K562 (cell line): ENCODE results near the gene CLCN1.

ENCODE experiments used
- ATF6 ChIP-seq: sonication (generic); formaldehyde crosslinking; IDR thresholded peaks from 2 replicates; pipeline ENCODE4 v1.4.0; 2020; ENCODE audit warnings: mild to moderate bottlenecking, missing genetic modification reagents
- CTCF ChIP-seq, 3 experiments: IDR thresholded peaks in 2 of 3; conservative IDR thresholded peaks in 1 of 3; 2 replicates each; pipeline ENCODE4 v1.5.1; 2011 to 2012; ENCODE audit warnings: low read length in 3 of 3, mild to moderate bottlenecking in 3 of 3, control low read depth in 2 of 3, improper control_type of control experiment in 1 of 3, inconsistent platforms in 1 of 3, low read depth in 1 of 3, mixed read lengths in 1 of 3, moderate library complexity in 1 of 3; ENCODE audit not compliant: insufficient read depth in 2 of 3
- EP300 ChIP-seq: IDR thresholded peaks from 2 replicates; pipeline ENCODE4 v1.6.1; 2012; ENCODE audit warnings: low read length, improper control_type of control experiment
- EZH2 ChIP-seq: IDR thresholded peaks from 2 replicates; pipeline ENCODE4 v1.6.1; 2012; ENCODE audit warnings: low read depth, mild to moderate bottlenecking, inconsistent platforms, low read length, borderline replicate concordance
- FOS ChIP-seq: IDR thresholded peaks from 3 replicates; pipeline ENCODE4 v1.6.1; 2011; ENCODE audit not compliant: insufficient read length; ENCODE audit errors: extremely low read depth
- GTF2A2 ChIP-seq: IDR thresholded peaks from 2 replicates; pipeline ENCODE4 v1.6.1; 2016; ENCODE audit warnings: mild to moderate bottlenecking, missing genetic modification characterization, missing compliant biosample characterization
- POLR2A ChIP-seq: fragments of 450-650 bp; conservative IDR thresholded peaks from 2 replicates; pipeline ENCODE4 v1.6.1; 2016
- PRPF4 ChIP-seq: fragments of 200-400 bp; formaldehyde crosslinking; IDR thresholded peaks from one replicate; pipeline ENCODE4 v1.6.1; 2017; ENCODE audit warnings: low read length, low read depth, mild to moderate bottlenecking; ENCODE audit not compliant: insufficient read depth, poor library complexity, severe bottlenecking
- ZBTB34 ChIP-seq: fragments of 250-450 bp; sonication (Bioruptor Pico); IDR thresholded peaks from 2 replicates; pipeline ENCODE4 v1.8.0; 2021; ENCODE audit warnings: mild to moderate bottlenecking, moderate library complexity
- ZNF830 ChIP-seq: fragments of 250-450 bp; sonication (Bioruptor Pico); IDR thresholded peaks from 2 replicates; pipeline ENCODE4 v1.5.0; 2021; ENCODE audit warnings: mild to moderate bottlenecking
- TF ChIP-seq, protein P1 (sequence below): sonication (generic); formaldehyde crosslinking; IDR thresholded peaks from 2 replicates; pipeline ENCODE4 v1.8.1; 2023; ENCODE audit warnings: mild to moderate bottlenecking, missing genetic modification reagents, moderate library complexity
- TF ChIP-seq, protein P2 (sequence below): sonication (generic); formaldehyde crosslinking; IDR thresholded peaks from 2 replicates; pipeline ENCODE4 v1.8.1; 2023; ENCODE audit warnings: mild to moderate bottlenecking, missing genetic modification reagents

DNA sequence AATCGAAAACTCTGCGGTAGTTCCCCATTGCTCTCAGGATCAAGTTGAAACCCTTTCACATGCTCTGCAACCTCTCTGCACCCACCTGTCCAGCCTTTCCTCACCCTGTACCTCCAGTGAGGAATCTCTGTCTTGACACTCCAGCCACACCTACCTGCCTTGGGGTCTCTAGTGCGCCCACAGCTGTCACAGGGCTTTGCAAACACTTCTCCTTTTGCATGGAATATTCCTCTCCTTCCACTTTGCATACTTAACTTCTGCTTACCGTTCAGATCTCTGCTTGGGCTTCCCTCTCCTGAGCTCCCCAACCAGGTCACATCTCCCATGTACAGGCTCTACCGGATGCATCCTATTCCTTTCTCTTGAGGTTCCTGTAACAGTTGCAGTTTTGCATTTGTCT, 58.6 kb downstream of the CLCN1 start:
- TF ChIP-seq, protein P1, sequence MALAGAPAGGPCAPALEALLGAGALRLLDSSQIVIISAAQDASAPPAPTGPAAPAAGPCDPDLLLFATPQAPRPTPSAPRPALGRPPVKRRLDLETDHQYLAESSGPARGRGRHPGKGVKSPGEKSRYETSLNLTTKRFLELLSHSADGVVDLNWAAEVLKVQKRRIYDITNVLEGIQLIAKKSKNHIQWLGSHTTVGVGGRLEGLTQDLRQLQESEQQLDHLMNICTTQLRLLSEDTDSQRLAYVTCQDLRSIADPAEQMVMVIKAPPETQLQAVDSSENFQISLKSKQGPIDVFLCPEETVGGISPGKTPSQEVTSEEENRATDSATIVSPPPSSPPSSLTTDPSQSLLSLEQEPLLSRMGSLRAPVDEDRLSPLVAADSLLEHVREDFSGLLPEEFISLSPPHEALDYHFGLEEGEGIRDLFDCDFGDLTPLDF (CRISPR knock-in tag), result no peak
- TF ChIP-seq PRPF4 (no peak), POLR2A (no peak), ZBTB34 (no peak), ZNF830 (CRISPR knock-in tag) (no peak), GTF2A2 (tag) (no peak), CTCF (IDR thresholded peaks at IDR 0.05 in 2 of 3, conservative IDR thresholded peaks at IDR 0.05 in 1 of 3; ENCODE audit: insufficient read depth in 2 of 3, low read depth in 1 of 3, low read length in 3 of 3) (no peak), FOS (no peak), ATF6 (CRISPR knock-in tag) (no peak), EZH2 (no peak), EP300 (no peak)
- TF ChIP-seq, protein P2, sequence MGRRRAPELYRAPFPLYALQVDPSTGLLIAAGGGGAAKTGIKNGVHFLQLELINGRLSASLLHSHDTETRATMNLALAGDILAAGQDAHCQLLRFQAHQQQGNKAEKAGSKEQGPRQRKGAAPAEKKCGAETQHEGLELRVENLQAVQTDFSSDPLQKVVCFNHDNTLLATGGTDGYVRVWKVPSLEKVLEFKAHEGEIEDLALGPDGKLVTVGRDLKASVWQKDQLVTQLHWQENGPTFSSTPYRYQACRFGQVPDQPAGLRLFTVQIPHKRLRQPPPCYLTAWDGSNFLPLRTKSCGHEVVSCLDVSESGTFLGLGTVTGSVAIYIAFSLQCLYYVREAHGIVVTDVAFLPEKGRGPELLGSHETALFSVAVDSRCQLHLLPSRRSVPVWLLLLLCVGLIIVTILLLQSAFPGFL, result no peak
